Umbilical cord (tissue), 2 donors: ENCODE data around the gene KLF16. TPM values are rescaled to one million over a fixed set of nuclear protein-coding genes. Genes with fewer than 3 reads are reported as not detected.
A peak's percentile ranks its signal among the peaks of the same experiment; 100 is the strongest.

Experiments
- DNase-seq: peaks from one replicate; pipeline ENCODE4 v3.0.0-alpha.2; 2015; ENCODE audit warnings: low spot score
- total RNA-seq: library from RNA; depleted of rRNA; stranded (reverse); fragments of >200 nt; gene quantifications from one replicate; pipeline ENCODE4 v1.2.3, GENCODE V29; 2014; ENCODE audit warnings: low replicate concordance; ENCODE audit not compliant: insufficient read depth

Gene KLF16
- total RNA-seq, 1 donor from 2014 or later, result 0.96 TPM

DNA sequence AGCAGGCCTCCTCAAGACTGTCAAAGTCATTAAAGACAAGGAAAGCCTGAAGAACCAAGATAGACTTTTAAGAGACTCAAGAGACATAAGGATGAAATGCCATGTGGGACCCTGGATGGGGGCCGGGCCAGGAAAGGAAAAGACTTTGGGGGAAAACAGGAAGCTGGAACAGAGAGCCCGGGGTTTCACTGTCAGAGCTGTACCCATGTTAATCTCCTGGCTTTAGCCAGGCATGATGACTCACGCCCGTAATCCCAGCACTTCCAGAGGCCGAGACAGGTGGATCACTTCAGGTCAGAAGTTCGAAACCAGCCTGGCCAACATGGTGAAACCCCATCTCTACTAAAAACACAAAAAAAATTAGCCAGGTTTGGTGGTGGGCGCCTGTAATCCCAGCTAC lies 5.6 kb upstream of the KLF16 start:
- no peak for DNase-seq

DNA sequence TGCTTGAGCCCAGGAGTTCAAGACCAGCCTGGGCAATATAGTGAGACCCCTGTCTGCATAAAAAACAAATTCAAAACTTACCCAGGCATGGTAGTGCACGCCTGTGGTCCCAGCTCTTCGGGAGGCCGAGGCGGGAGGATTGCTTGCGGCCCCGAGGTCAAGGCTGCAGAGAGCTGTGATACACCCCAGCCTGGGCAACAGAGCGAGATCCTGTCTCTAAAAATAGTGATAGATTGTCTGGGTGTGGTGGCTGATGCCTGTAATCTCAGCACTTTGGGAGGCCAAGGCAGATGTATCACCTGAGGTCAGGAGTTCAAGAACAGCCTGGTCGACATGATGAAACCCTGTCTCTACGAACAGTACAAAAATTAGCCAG lies 4.0 kb upstream of the KLF16 start:
- DNase-seq, result no peak

DNA sequence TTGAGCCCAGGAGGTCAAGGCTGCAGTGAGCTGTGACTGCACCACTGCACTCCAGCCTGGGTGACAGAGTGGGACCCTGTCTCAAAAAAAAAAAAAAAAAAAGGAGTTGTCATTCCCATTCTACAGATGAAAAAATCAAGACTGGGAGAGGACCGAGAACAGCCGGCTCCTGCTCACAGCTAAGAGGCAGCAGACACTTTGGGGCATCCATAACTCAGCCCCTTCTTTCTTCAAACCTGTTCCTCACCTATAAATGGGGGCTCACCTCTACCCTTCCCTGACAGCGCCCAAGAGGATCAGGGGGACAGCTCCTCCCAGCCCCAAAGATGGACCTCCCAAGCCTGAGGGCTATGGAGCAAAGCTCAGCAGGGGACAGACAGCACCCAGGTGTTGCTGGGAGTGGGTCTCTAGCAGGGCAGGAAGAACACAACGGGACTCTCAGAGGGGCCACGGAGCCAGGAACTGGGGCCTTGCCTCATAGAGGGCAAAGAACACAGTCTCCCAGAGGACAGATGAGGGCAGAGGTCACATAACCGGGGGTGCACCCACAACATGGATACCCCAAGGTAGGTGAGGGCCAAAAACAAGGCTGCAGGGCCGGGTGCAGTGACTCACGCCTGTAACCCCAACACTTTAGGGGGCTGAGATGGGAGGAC lies 3.4 kb upstream of the KLF16 start:
- no peak for DNase-seq

- no peak for DNase-seq
Observed at GRCh38 chr19:1865172-1866010, 2.0 kb upstream of the KLF16 start.

DNA sequence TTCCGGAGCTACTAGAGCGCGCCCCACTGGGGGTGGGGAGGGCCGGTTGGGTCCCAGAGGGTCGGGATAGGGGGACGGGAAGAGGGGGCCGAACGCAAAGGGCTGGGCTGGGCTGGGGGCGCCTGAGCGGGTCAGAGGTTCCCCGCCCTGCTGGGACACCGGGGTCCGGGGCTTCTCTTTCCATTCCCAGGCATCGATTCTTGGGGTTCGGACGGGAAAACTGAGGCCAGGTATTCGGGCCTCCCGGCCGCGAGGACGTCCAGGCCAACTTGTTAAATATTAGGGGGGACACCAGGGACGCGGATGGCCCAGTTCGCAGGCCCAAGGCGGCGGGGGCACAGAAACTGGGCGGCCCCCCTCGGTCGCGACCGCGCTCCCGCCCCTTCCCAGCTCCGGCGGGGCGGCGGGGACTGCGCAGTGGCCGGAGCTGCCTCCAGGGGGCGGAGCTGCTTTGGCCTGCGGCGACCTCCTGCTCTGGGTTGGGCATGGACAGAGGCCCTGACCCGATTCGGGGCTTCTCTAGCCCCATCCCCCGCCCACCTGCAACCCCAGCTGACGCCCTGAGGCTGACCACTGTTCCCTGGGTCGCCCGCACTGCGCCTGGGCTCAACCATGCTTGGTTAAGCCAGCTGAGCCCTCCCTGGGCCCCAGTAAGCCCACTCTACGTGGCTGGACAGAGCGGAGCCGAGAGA lies 1.2 kb upstream of the KLF16 start:
- no peak for DNase-seq

DNA sequence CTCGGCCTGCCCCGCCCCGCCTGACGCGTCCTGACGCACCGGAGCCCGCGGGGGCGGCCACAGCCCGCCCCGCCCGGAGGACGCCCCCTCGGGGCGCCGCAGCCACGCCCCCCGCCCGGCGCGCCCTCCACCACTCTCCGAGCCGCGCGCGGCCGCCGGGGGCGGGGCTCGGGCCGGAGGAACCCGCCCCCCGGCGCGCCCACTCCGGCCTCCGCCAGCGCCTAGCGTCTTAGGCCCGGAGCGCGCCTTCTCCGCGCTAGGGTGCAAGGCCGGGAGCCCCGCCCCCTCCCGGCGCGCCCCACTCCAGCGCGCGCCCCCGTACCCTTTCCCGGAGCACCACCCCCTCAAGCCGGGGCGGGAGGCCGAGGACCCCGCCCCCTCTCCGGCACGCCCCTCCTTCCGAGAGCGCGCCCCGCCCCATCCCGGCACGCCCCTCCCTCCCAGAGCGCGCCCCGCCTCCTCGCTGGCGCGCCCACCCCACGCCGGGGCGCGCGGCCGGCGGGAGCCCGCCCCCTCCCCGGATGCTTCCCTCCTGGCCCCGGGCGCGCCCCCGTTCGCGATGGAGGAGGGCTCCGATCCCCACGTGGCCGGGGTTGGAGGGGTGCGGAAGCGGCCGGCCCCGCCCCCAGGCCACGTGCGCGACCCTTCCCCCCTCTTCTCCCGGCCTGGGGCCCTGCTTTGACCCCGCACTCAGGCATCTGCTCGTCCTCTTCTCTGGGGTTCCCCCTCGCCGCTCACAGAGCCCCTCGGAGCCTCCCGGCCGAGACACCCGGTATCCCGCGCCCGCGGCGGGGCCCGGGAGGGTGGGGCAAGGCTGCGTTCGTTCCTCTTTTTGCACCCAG lies 480 bp upstream of the KLF16 start:
- DNase-seq, result peak; percentile 96

DNA sequence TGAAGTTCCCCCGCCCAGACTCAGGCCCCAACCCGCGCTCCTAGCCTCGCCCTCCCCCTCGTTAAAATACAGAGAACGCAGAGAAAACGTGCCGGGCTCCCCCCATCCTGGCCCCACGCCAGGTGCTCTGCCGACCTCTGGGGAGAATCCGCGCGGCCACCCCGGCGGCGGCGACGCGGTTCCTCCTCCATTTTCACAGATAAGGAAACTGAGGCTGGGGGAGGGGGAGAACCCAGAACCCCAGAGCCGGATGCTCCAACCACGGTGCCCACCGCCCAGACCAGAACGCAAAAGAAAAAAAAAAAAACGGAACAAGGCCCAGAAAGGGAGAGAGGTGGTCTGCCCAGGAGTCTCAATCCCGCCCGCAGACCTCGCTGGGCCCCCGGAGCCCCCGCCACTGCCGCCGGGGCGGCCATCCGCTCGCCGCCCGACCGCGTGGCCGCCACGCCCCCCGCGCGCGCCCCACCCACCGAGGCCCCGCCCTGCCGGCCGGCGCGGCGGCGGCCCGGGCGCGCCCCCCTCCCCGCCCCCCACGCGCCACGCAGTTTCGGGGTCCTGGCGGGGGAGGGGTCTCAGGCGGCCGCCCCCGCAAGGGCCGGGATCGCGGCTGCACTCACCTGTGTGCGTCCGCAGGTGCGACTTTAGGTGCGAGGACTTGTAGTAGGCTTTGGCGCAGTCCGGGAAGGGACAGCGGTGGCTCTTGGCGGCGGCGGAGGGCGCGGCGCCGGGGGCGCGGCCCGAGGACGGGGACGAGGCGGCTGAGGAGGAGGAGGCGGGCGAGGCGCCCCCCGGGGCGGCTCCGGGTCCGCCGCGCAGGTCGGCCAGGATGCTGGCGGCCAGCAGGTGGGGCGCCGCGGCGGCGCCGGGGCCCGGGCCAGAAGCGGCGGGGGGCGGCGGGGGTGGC lies 703 bp downstream of the KLF16 start:
- no peak for DNase-seq

- DNase-seq, result no peak
Observed at GRCh38 chr19:1862068-1862423, 1.3 kb downstream of the KLF16 start.

- DNase-seq, result no peak
Observed at GRCh38 chr19:1861599-1862031, 1.8 kb downstream of the KLF16 start.

DNA sequence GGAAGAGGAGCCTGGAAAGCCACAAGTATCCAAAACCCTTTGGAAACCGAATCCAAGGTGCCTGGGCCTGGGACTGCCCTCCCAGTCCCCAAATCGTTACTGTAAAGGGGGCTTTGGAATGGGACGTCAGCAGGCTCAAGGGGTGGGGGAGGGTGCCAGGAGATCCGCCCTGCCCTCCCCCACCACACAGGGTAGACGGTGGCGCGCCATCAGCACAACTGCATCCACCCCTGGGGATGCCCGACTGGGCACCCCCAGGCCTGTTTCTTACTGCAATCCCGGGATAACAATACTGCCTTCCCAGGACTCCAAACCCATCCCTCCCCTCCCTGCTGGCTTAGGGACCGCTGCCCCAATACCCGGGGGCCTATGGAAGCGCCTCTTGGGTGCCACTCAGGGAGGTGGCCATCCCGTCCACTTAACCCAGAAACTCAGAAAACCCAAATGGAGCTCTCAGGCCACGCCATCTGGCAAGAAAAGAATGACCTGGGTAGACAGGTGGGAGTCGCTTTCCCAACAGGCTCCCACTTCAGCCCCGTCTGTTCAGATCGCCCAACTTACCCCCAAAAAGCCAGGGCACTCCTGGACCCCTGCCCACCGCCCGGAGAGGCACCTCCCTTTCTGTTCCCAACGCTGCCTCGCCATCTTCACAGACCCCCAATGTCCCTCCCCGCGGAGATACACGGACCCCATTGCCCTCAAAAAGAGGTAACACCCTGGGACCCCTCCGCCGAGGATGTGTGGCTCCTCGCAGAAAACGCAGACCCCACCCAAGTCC lies 2.4 kb downstream of the KLF16 start:
- no peak for DNase-seq

DNA sequence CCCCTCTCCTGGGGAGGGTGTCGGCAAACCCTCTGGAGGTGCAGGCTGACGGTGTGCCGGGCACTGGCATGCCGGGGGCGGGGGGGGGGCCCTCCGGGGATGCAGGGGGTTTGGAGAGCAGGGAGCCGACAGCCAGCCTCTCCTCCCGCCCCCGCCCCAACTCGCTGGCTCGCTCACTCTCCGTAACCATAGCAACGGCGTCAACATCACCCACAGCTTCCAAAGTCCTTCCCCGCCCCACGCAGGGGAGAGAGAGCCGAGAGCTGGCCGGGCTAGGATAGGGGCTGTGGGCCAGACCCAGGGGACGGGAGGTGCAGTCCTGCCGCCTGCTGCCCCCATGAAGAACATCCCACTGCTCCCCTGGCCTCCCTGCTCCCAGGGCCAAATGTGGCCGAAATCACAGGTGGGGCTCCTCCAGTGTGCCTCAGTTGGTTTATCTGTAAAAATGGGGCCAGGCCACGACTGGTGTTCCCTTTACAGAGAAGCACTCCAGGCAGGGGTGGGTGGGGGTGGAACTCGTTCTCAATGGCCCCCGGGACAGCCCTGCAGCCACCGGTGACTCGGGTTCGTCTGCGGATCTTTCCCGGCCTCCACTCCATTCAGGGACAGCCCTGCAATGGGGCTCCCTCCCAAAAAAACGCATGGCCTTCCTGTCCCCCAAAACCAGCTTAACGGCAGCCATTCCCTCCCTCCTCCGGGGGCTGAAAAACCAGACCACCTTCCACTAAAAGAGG lies 3.2 kb downstream of the KLF16 start:
- DNase-seq, result peak; percentile 93

DNA sequence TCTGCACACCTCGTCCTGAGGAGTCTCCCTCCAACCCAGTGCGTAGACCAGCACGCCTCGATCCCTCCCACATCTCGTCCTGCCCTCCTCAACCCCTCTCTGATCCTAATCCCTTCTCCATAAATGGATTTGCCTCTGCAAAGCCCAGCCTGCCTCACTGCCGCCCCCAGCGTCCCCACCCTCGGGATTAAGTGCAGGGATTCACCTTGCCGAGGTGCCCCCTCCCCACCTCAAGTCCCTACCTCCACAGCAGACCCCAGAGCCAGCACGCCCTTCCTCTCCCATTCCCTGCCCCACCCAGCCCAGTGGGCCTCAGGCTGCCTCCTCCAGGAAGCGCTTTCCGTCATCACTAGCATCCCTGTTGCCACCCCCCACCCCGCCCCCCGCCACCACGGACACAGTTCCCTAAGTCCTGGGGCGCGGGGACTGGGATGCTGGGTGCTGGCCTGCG lies 4.0 kb downstream of the KLF16 start:
- DNase-seq, result no peak

GRCh38 chr19:1858412-1859081 lies 4.8 kb downstream of the KLF16 start:
- no peak for DNase-seq

DNA sequence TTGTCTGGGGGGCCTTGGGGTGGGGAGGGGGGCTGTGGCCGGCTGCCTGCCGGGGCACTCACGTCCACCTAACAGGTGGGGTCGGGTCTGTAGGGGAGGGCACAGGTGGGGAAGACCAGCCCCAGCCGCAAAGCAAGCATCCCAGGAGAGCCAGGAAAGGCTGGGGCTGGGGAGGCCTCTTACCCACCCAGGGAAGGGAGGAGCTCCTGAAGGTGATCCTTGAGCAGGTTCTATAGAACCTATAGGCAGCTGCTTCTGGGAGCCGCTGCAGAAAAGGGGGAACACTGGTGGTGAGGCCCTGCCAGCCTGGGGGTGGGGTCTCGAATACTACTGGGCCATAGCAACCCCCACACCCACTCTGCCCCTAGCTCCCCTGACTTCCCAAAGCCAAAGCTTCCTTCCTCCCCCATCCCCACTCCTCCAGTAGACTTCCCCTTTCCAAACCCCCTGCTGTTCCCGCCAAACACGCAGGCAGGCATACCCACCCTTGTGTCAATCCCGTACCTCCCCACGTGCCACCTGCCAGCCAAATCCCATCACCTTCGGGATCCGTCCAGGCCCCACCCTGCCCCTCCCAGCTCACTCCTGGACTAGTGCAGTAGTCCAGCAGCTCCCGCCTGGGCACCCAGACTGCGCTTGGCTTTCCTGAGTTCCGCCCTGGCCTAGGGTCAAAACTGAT lies 5.6 kb downstream of the KLF16 start:
- DNase-seq, result no peak

DNA sequence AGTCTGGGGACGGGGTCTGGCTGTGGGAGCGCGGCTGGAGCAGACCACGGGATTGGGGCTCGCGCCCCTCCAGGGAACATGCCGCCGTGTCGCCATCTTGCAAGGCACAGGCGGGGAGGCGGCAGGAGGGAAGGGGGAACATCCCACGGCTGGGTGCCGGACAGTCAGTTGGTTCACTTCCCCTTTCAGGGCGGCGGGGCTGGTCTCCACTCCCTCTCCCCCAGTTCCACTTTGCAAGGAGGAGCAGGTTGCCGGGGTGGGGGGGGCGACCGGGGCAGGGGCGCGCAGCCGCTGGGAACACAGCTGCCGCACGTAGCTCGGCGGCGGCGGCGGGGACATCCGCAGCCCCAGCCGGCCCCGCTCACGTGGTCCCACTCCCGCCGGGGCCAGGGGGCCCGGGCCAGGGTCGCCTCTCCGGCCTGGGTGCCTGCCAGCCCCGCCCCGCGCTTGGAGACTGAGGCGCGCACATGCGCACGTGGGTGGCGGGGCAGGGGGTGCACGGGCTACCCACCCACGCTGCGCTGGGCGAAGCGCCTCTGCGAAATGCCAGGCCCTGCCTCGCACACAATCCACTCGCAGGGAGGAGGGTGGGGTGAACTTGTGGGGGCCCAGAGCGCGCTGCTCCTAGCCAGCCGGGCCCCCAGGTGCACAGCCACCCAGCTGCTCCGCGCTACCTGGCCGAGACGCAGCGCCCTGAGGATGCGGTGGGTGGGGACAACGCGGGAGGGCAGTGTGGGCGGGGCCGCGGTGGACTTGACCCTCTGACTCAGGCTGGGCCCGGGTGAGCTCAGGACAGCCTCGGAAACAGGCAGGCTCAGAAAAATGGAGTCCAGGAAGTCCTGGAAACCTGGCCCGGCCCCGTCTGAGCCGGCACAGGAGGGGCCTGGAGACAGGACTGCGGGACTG lies 6.4 kb downstream of the KLF16 start:
- DNase-seq, result peak; percentile 79

- DNase-seq, result no peak
Observed at GRCh38 chr19:1856345-1856697, 7.1 kb downstream of the KLF16 start.

GRCh38 chr19:1855828-1856255 lies 7.5 kb downstream of the KLF16 start:
- no peak for DNase-seq
